Measurements from ENCODE around the gene NPAS1. TPM values are rescaled to one million over a fixed set of nuclear protein-coding genes. Genes with fewer than 3 reads are reported as not detected.
A peak's percentile ranks its signal among the peaks of the same experiment; 100 is the strongest.

The NPAS1 gene
- total and polyA plus RNA-seq, 2 experiments from 2014 or later: 5.6 to 9.8 TPM

- TF ChIP-seq ZNF462 (CRISPR knock-in tag; IDR thresholded peaks at IDR 0.05) (no peak), ZNF114 (CRISPR knock-in tag; IDR thresholded peaks at IDR 0.05) (no peak), EZH2phosphoT487 (IDR thresholded peaks at IDR 0.05; ENCODE audit: unreplicated experiment) (no peak), JUNB (IDR thresholded peaks at IDR 0.05; ENCODE audit: unreplicated experiment) (no peak), NANOG (IDR thresholded peaks at IDR 0.05; ENCODE audit: borderline replicate concordance) (no peak)
These were observed 73.6 kb downstream of the NPAS1 start (continued) for GRCh38 chr19:47093254-47093653.

GRCh38 chr19:47093841-47094240, 74.2 kb downstream of the NPAS1 start:
- Histone ChIP-seq H3K36me3 (ENCODE audit: insufficient read depth) (peaks cover 12% of the 10 kb centered on the region), H3K4me1 (ENCODE audit: insufficient read depth) (peaks cover 27% of the 10 kb centered on the region), H3K79me2 (replicated peaks; ENCODE audit: insufficient read depth) (peaks cover 72% of the 10 kb centered on the region), H3K4me3 (no peak overlapping the region), H3K27ac (ENCODE audit: low read depth) (peak overlapping the region; percentile 85; the same call in 1 of the 2 replicates), H3K27me3 (ENCODE audit: insufficient read depth) (no peaks in the 10 kb centered on the region), H3K9me2 (ENCODE audit: insufficient read depth) (no peaks in the 10 kb centered on the region), H3F3A (replicated peaks; ENCODE audit: low read depth) (peaks cover 28% of the 10 kb centered on the region), H3K4me2 (no peak overlapping the region), H2AFZ (no peak overlapping the region), H4K20me1 (replicated peaks; ENCODE audit: insufficient read depth) (peaks cover 38% of the 10 kb centered on the region)
- Mint-ChIP-seq H3K4me1 (peaks cover 38% of the 10 kb centered on the region), H3K4me3 (no peak overlapping the region), H3K9me3 (no peaks in the 10 kb centered on the region), H3K36me3 (ENCODE audit: low read depth) (peaks cover 68% of the 10 kb centered on the region), H3K27me3 (ENCODE audit: insufficient read depth, low read depth, poor library complexity) (peaks cover 7% of the 10 kb centered on the region), H3K27ac (no peak overlapping the region)
- DNase-seq (ENCODE audit: low spot score) (no peak), ATAC-seq (no peak)
- TF ChIP-seq ZNF462 (CRISPR knock-in tag; IDR thresholded peaks at IDR 0.05) (no peak), JUNB (IDR thresholded peaks at IDR 0.05; ENCODE audit: unreplicated experiment) (no peak), ZNF331 (CRISPR knock-in tag; IDR thresholded peaks at IDR 0.05; ENCODE audit: low read depth) (no peak), CTCF (conservative IDR thresholded peaks at IDR 0.05; ENCODE audit: low read depth in 2 of 2) (no peak), POLR2AphosphoS5 (IDR thresholded peaks at IDR 0.05; ENCODE audit: low read depth) (no peak)

Data from GM23338 (cell line).